K562 (cell line): ENCODE results near the gene CCT5. TPM values are rescaled to one million over a fixed set of nuclear protein-coding genes. Genes with fewer than 3 reads are reported as not detected.

ENCODE experiments used
- FOXJ3 ChIP-seq: sonication (generic); formaldehyde crosslinking; IDR thresholded peaks from 2 replicates; pipeline ENCODE4 v1.4.0; 2020; ENCODE audit warnings: mild to moderate bottlenecking, missing genetic modification reagents
- NCOA4 ChIP-seq: fragments of 450-650 bp; IDR thresholded peaks from 2 replicates; pipeline ENCODE4 v1.6.1; 2018; ENCODE audit warnings: mild to moderate bottlenecking; ENCODE audit not compliant: partially characterized antibody
- NEUROD1 ChIP-seq: fragments of 150-350 bp; IDR thresholded peaks from 2 replicates; pipeline ENCODE4 v1.6.1; 2014; ENCODE audit warnings: borderline replicate concordance, low read length, low read depth; ENCODE audit not compliant: partially characterized antibody
- NFATC3 ChIP-seq: fragments of 450-650 bp; IDR thresholded peaks from 2 replicates; pipeline ENCODE4 v1.6.1; 2017; ENCODE audit warnings: mild to moderate bottlenecking
- RBM17 ChIP-seq: fragments of 200-400 bp; formaldehyde crosslinking; IDR thresholded peaks from 2 replicates; pipeline ENCODE4 v1.6.1; 2017; ENCODE audit warnings: low read depth, mild to moderate bottlenecking, low read length, borderline replicate concordance
- SMARCA5 ChIP-seq: fragments of 450-650 bp; IDR thresholded peaks from 2 replicates; pipeline ENCODE4 v1.6.1; 2016
- ZNF407 ChIP-seq: fragments of 450-650 bp; IDR thresholded peaks from 2 replicates; pipeline ENCODE4 v1.6.1; 2016; ENCODE audit warnings: low read depth
- ZNF609 ChIP-seq: sonication (generic); formaldehyde crosslinking; IDR thresholded peaks from 2 replicates; pipeline ENCODE4 v1.8.1; 2023; ENCODE audit warnings: missing genetic modification reagents, mild to moderate bottlenecking, borderline replicate concordance
- ZNF644 ChIP-seq: fragments of 200-800 bp; sonication (Bioruptor generic); IDR thresholded peaks from 2 replicates; pipeline ENCODE4 v1.6.1; 2016; ENCODE audit warnings: low read depth, missing genetic modification characterization, missing compliant biosample characterization
- polyA plus RNA-seq, 8 experiments: library from polyadenylated mRNA; depleted of rRNA in 4 of 8; stranded (reverse) in 5 of 8; unstranded in 3 of 8; fragments of >200 nt; fragmentation: Nextera tagmentation in 2 of 8; fragmentation: Illumina TruSeq in 1 of 8; extraction: Ambion mirVana in 2 of 8; extraction: Trizol in 1 of 8; gene quantifications; 2 replicates each; pipeline versions ENCODE4 v1.2.1 to v1.2.3, GENCODE V29; 2011 to 2014; ENCODE audit warnings: inconsistent platforms in 1 of 8, missing spikeins in 1 of 8
- total RNA-seq, 7 experiments: library from RNA; depleted of rRNA in 6 of 7; stranded (reverse); fragments of >200 nt in 6 of 7; fragmentation: Illumina TruSeq in 2 of 7; extraction: Trizol in 2 of 7; gene quantifications; 2 replicates each; pipeline versions ENCODE4 v1.2.1 to v1.2.3, GENCODE V29; 2011 to 2021; ENCODE audit warnings: low replicate concordance in 1 of 7
- TF ChIP-seq, protein P1 (sequence below): fragments of 250-450 bp; sonication (Bioruptor Pico); IDR thresholded peaks from 2 replicates; pipeline ENCODE4 v1.8.0; 2022; ENCODE audit warnings: moderate library complexity, mild to moderate bottlenecking, inconsistent platforms
- TF ChIP-seq, protein P2 (sequence below): sonication (generic); formaldehyde crosslinking; IDR thresholded peaks from 2 replicates; pipeline ENCODE4 v1.8.1; 2023; ENCODE audit warnings: mild to moderate bottlenecking, missing genetic modification reagents

The CCT5 gene
- total and polyA plus RNA-seq, 9 of the 15 experiments (the other 6 are each of a cell fraction or from before 2014, with no cell fraction given), result 782 to 1,606 (median 1,153) TPM

- TF ChIP-seq, protein P1, sequence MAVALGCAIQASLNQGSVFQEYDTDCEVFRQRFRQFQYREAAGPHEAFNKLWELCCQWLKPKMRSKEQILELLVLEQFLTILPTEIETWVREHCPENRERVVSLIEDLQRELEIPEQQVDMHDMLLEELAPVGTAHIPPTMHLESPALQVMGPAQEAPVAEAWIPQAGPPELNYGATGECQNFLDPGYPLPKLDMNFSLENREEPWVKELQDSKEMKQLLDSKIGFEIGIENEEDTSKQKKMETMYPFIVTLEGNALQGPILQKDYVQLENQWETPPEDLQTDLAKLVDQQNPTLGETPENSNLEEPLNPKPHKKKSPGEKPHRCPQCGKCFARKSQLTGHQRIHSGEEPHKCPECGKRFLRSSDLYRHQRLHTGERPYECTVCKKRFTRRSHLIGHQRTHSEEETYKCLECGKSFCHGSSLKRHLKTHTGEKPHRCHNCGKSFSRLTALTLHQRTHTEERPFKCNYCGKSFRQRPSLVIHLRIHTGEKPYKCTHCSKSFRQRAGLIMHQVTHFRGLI (CRISPR knock-in tag), result no peak
- TF ChIP-seq ZNF609 (CRISPR knock-in tag), result no peak
- TF ChIP-seq ZNF644, result no peak
- TF ChIP-seq NEUROD1, result no peak
- no peak for TF ChIP-seq RBM17
- no peak for TF ChIP-seq ZNF407
- no peak for TF ChIP-seq FOXJ3 (CRISPR knock-in tag)
- TF ChIP-seq, protein P2, sequence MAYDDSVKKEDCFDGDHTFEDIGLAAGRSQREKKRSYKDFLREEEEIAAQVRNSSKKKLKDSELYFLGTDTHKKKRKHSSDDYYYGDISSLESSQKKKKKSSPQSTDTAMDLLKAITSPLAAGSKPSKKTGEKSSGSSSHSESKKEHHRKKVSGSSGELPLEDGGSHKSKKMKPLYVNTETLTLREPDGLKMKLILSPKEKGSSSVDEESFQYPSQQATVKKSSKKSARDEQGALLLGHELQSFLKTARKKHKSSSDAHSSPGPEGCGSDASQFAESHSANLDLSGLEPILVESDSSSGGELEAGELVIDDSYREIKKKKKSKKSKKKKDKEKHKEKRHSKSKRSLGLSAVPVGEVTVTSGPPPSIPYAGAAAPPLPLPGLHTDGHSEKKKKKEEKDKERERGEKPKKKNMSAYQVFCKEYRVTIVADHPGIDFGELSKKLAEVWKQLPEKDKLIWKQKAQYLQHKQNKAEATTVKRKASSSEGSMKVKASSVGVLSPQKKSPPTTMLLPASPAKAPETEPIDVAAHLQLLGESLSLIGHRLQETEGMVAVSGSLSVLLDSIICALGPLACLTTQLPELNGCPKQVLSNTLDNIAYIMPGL, result no peak
- no peak for TF ChIP-seq NCOA4
- TF ChIP-seq NFATC3, result no peak
- TF ChIP-seq SMARCA5, result no peak
These were observed 54.9 kb downstream of the CCT5 start (continued) for GRCh38 chr5:10304932-10305331.
